HEK293 (cell line): ENCODE results near the gene CCR9.

Source experiments
- CTCF ChIA-PET: fragments of 350-600 bp; formaldehyde crosslinking; extraction: SDS; loops from one replicate; lab custom pipeline; 2021; ENCODE audit warnings: antibody characterized with exemption; lab: Yijun Ruan, JAX
- POLR2A ChIA-PET: fragments of 300-600 bp; formaldehyde crosslinking; extraction: SDS; loops from one replicate; lab custom pipeline; 2020; ENCODE audit warnings: antibody characterized with exemption, inconsistent platforms; lab: Yijun Ruan, JAX
- H3K27ac ChIP-seq: fragments of 200-500 bp; sonication (Bioruptor generic); 2 replicates; pipeline ENCODE4 v1.5.1; 2014; ENCODE audit warnings: low read depth, low read length, control low read depth, inconsistent platforms; ENCODE audit errors: extremely low read depth
- H3K36me3 ChIP-seq, 2 experiments: fragments of 200-500 bp in 1 of 2; sonication (Bioruptor generic) in 1 of 2; 1 replicate in 1 of 2; 2 replicates in 1 of 2; pipeline ENCODE4 v1.5.1; 2014 to 2017; ENCODE audit warnings: inconsistent platforms in 2 of 2, low read length in 2 of 2; ENCODE audit not compliant: control insufficient read depth in 2 of 2, insufficient read depth in 1 of 2
- H3K4me1 ChIP-seq: fragments of 200-500 bp; sonication (Bioruptor generic); 2 replicates; pipeline ENCODE4 v1.5.1; 2014; ENCODE audit warnings: mild to moderate bottlenecking, low read length, inconsistent platforms; ENCODE audit not compliant: control insufficient read depth, insufficient read depth
- H3K4me3 ChIP-seq: 2 replicates; pipeline ENCODE4 v1.5.1; 2011; ENCODE audit warnings: low read depth, mild to moderate bottlenecking, control low read depth, low read length, moderate library complexity
- H3K9me3 ChIP-seq: fragments of 200-500 bp; sonication (Bioruptor generic); 2 replicates; pipeline ENCODE4 v1.5.1; 2014; ENCODE audit warnings: low read depth, low read length, inconsistent platforms; ENCODE audit not compliant: control insufficient read depth, insufficient read depth
- HOXC10 ChIP-seq: sonication (generic); formaldehyde crosslinking; IDR thresholded peaks from 2 replicates; pipeline ENCODE4 v1.8.1; 2023; ENCODE audit warnings: mild to moderate bottlenecking, missing genetic modification reagents
- KLF1 ChIP-seq: fragments of 450-650 bp; formaldehyde crosslinking; IDR thresholded peaks from 2 replicates; pipeline ENCODE4 v1.5.1; 2016; ENCODE audit warnings: missing biosample characterization, missing genetic modification characterization
- KLF9 ChIP-seq: fragments of 450-650 bp; formaldehyde crosslinking; IDR thresholded peaks from 2 replicates; pipeline ENCODE4 v1.5.1; 2016; ENCODE audit warnings: missing biosample characterization, missing genetic modification characterization, low read depth
- MZF1 ChIP-seq: fragments of 450-650 bp; formaldehyde crosslinking; IDR thresholded peaks from 2 replicates; pipeline ENCODE4 v1.5.1; 2017; ENCODE audit warnings: missing biosample characterization, missing genetic modification characterization, borderline replicate concordance
- ZBTB17 ChIP-seq: fragments of 450-650 bp; formaldehyde crosslinking; IDR thresholded peaks from 2 replicates; pipeline ENCODE4 v1.5.1; 2016; ENCODE audit warnings: missing biosample characterization, missing genetic modification characterization
- ZFHX2 ChIP-seq: fragments of 450-650 bp; formaldehyde crosslinking; conservative IDR thresholded peaks from 2 replicates; pipeline ENCODE4 v1.5.1; 2016; ENCODE audit warnings: missing biosample characterization, missing genetic modification characterization
- ZNF121 ChIP-seq: fragments of 450-650 bp; formaldehyde crosslinking; IDR thresholded peaks from 2 replicates; pipeline ENCODE4 v1.5.1; 2016; ENCODE audit warnings: missing biosample characterization, missing genetic modification characterization
- ZNF175 ChIP-seq: fragments of 450-650 bp; formaldehyde crosslinking; IDR thresholded peaks from 2 replicates; pipeline ENCODE4 v1.5.1; 2016; ENCODE audit warnings: missing biosample characterization, missing genetic modification characterization
- ZNF221 ChIP-seq: fragments of 450-650 bp; formaldehyde crosslinking; IDR thresholded peaks from 2 replicates; pipeline ENCODE4 v1.5.1; 2017; ENCODE audit warnings: missing biosample characterization, missing genetic modification characterization, borderline replicate concordance
- ZNF292 ChIP-seq: fragments of 450-650 bp; formaldehyde crosslinking; IDR thresholded peaks from 2 replicates; pipeline ENCODE4 v1.5.1; 2016; ENCODE audit warnings: low read depth, missing biosample characterization, missing genetic modification characterization, borderline replicate concordance
- ZNF350 ChIP-seq: fragments of 450-650 bp; formaldehyde crosslinking; IDR thresholded peaks from 2 replicates; pipeline ENCODE4 v1.5.0; 2017; ENCODE audit warnings: missing biosample characterization, mild to moderate bottlenecking, missing genetic modification characterization
- ZNF398 ChIP-seq: fragments of 450-650 bp; formaldehyde crosslinking; IDR thresholded peaks from 2 replicates; pipeline ENCODE4 v1.5.1; 2017; ENCODE audit warnings: missing biosample characterization, missing genetic modification characterization
- ZNF529 ChIP-seq: fragments of 450-650 bp; formaldehyde crosslinking; IDR thresholded peaks from 2 replicates; pipeline ENCODE4 v1.5.1; 2017; ENCODE audit warnings: missing genetic modification characterization, missing biosample characterization; ENCODE audit not compliant: insufficient replicate concordance
- ZNF544 ChIP-seq: fragments of 450-650 bp; formaldehyde crosslinking; IDR thresholded peaks from 2 replicates; pipeline ENCODE4 v1.5.0; 2017; ENCODE audit warnings: missing biosample characterization, missing genetic modification characterization
- ZNF560 ChIP-seq: fragments of 450-650 bp; formaldehyde crosslinking; IDR thresholded peaks from 2 replicates; pipeline ENCODE4 v1.5.1; 2017; ENCODE audit warnings: missing biosample characterization, missing genetic modification characterization, borderline replicate concordance
- ZNF571 ChIP-seq: fragments of 450-650 bp; formaldehyde crosslinking; IDR thresholded peaks from 2 replicates; pipeline ENCODE4 v1.5.0; 2017; ENCODE audit warnings: missing biosample characterization, missing genetic modification characterization
- ZNF585B ChIP-seq: fragments of 450-650 bp; formaldehyde crosslinking; IDR thresholded peaks from 2 replicates; pipeline ENCODE4 v1.5.1; 2016; ENCODE audit warnings: missing biosample characterization, missing genetic modification characterization
- ZNF670 ChIP-seq: fragments of 450-650 bp; formaldehyde crosslinking; IDR thresholded peaks from 2 replicates; pipeline ENCODE4 v1.5.1; 2016; ENCODE audit warnings: missing biosample characterization, missing genetic modification characterization, low read depth
- ZNF768 ChIP-seq: fragments of 450-650 bp; formaldehyde crosslinking; IDR thresholded peaks from 2 replicates; pipeline ENCODE4 v1.5.1; 2018; ENCODE audit warnings: missing biosample characterization, mild to moderate bottlenecking, missing genetic modification characterization
- ZNF792 ChIP-seq: fragments of 450-650 bp; formaldehyde crosslinking; IDR thresholded peaks from 2 replicates; pipeline ENCODE4 v1.5.1; 2016; ENCODE audit warnings: missing biosample characterization, missing genetic modification characterization
- ZSCAN18 ChIP-seq: fragments of 450-650 bp; formaldehyde crosslinking; IDR thresholded peaks from 2 replicates; pipeline ENCODE4 v1.5.1; 2016; ENCODE audit warnings: missing biosample characterization, missing genetic modification characterization
- ZSCAN23 ChIP-seq: fragments of 450-650 bp; formaldehyde crosslinking; IDR thresholded peaks from 2 replicates; pipeline ENCODE4 v1.5.1; 2016; ENCODE audit warnings: missing biosample characterization, missing genetic modification characterization
- TF ChIP-seq, protein P1 (sequence below): fragments of 450-650 bp; formaldehyde crosslinking; IDR thresholded peaks from 2 replicates; pipeline ENCODE4 v1.5.1; 2017; ENCODE audit warnings: missing biosample characterization, missing genetic modification characterization
- TF ChIP-seq, protein P2 (sequence below): fragments of 450-650 bp; IDR thresholded peaks from 2 replicates; pipeline ENCODE4 v1.5.1; 2018; ENCODE audit warnings: missing biosample characterization, mild to moderate bottlenecking, missing genetic modification characterization

Gene CCR9

GRCh38 chr3:45944830-45945620, 58.7 kb downstream of the CCR9 start:
- peaks cover 0 to 77% of the 10 kb centered on the region in 2 experiments; a peak in 1 of 3 replicates for H3K36me3 ChIP-seq
- CTCF ChIA-PET = interaction anchor here (2.1 kb wide), 1 partner anchor 134 kb away, joined by 12 read pairs; no protein-coding TSS in a partner anchor

DNA sequence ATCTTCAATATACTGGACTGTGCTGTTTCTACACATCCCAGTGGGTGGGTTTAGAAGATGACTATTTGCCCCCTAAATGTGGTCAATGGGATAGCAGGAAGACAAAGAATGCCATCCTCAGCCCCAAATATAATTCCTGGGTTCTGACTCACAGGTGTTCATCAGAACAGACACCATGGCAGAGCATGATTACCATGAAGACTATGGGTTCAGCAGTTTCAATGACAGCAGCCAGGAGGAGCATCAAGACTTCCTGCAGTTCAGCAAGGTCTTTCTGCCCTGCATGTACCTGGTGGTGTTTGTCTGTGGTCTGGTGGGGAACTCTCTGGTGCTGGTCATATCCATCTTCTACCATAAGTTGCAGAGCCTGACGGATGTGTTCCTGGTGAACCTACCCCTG, 60.0 kb downstream of the CCR9 start:
- POLR2A ChIA-PET = no interaction called here
- H3K4me3 ChIP-seq = no peak overlapping the region
- no peak for TF ChIP-seq KLF9 (tag by site-specific recombination)
- no peak for TF ChIP-seq ZSCAN23 (tag by site-specific recombination)
- no peak for TF ChIP-seq ZNF792 (tag by site-specific recombination)
- TF ChIP-seq, all 188 proteins: peak for 0
- Histone ChIP-seq H3K27ac (no peak overlapping the region), H3K4me1 (no peaks in the 10 kb centered on the region), H3K36me3 (peaks cover 0 to 86% of the 10 kb centered on the region in 2 experiments; a peak in 1 of 3 replicates), H3K9me3 (no peaks in the 10 kb centered on the region)
- CTCF ChIA-PET = no interaction called here

More at GRCh38 chr3:45944830-45945620, 58.7 kb downstream of the CCR9 start:
- no peaks in the 10 kb centered on the region for H3K4me1 ChIP-seq
- H3K4me3 ChIP-seq = no peak overlapping the region
- no peak for TF ChIP-seq ZNF292
- TF ChIP-seq ZNF560 (tag by site-specific recombination) = no peak
- no peak for TF ChIP-seq ZBTB17
- no peak for TF ChIP-seq ZNF121
- TF ChIP-seq ZNF768 (tag by site-specific recombination) = no peak
- no peak for TF ChIP-seq ZNF571 (tag by site-specific recombination)
- TF ChIP-seq ZFHX2 (tag by site-specific recombination) = no peak
- no peak for TF ChIP-seq ZNF221 (tag by site-specific recombination)
- no peak for TF ChIP-seq KLF1
- no peak for TF ChIP-seq HOXC10
- POLR2A ChIA-PET = no interaction called here
- no peaks in the 10 kb centered on the region for H3K9me3 ChIP-seq
- H3K27ac ChIP-seq = no peak overlapping the region

DNA sequence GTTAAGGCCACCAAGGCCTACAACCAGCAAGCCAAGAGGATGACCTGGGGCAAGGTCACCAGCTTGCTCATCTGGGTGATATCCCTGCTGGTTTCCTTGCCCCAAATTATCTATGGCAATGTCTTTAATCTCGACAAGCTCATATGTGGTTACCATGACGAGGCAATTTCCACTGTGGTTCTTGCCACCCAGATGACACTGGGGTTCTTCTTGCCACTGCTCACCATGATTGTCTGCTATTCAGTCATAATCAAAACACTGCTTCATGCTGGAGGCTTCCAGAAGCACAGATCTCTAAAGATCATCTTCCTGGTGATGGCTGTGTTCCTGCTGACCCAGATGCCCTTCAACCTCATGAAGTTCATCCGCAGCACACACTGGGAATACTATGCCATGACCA, 60.5 kb downstream of the CCR9 start:
- no peak overlapping the region for H3K4me3 ChIP-seq
- H3K27ac ChIP-seq = no peak overlapping the region
- no peaks in the 10 kb centered on the region for H3K4me1 ChIP-seq
- ChIA-PET POLR2A (no interaction called here), CTCF (interaction anchor here (0.6 to 0.9 kb wide), 3 partner anchors 8 to 132 kb away, joined by 3 read pairs; no protein-coding TSS in a partner anchor)
- peaks cover 0 to 88% of the 10 kb centered on the region in 2 experiments; a peak in 1 of 3 replicates for H3K36me3 ChIP-seq
- H3K9me3 ChIP-seq = no peaks in the 10 kb centered on the region
- TF ChIP-seq ZSCAN18 (tag by site-specific recombination) (no peak), ZNF175 (tag by site-specific recombination) (no peak), ZNF544 (tag by site-specific recombination) (no peak), ZNF768 (tag by site-specific recombination) (no peak), ZNF670 (tag by site-specific recombination) (no peak), ZNF398 (tag by site-specific recombination) (no peak), ZNF350 (tag by site-specific recombination) (no peak), ZNF529 (tag by site-specific recombination) (no peak), ZNF585B (no peak), MZF1 (tag by site-specific recombination) (no peak)
- TF ChIP-seq, protein P1, sequence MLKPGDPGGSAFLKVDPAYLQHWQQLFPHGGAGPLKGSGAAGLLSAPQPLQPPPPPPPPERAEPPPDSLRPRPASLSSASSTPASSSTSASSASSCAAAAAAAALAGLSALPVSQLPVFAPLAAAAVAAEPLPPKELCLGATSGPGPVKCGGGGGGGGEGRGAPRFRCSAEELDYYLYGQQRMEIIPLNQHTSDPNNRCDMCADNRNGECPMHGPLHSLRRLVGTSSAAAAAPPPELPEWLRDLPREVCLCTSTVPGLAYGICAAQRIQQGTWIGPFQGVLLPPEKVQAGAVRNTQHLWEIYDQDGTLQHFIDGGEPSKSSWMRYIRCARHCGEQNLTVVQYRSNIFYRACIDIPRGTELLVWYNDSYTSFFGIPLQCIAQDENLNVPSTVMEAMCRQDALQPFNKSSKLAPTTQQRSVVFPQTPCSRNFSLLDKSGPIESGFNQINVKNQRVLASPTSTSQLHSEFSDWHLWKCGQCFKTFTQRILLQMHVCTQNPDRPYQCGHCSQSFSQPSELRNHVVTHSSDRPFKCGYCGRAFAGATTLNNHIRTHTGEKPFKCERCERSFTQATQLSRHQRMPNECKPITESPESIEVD (tag by site-specific recombination) = no peak
- TF ChIP-seq, protein P2, sequence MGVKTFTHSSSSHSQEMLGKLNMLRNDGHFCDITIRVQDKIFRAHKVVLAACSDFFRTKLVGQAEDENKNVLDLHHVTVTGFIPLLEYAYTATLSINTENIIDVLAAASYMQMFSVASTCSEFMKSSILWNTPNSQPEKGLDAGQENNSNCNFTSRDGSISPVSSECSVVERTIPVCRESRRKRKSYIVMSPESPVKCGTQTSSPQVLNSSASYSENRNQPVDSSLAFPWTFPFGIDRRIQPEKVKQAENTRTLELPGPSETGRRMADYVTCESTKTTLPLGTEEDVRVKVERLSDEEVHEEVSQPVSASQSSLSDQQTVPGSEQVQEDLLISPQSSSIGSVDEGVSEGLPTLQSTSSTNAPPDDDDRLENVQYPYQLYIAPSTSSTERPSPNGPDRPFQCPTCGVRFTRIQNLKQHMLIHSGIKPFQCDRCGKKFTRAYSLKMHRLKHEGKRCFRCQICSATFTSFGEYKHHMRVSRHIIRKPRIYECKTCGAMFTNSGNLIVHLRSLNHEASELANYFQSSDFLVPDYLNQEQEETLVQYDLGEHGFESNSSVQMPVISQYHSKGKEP (tag by site-specific recombination) = no peak
